GM12878 (cell line): ENCODE measurements around the gene DGKB. TPM values are rescaled to one million over a fixed set of nuclear protein-coding genes. Genes with fewer than 3 reads are reported as not detected.

Experiments
- ATAC-seq: fragments of 200-7000 bp; cut with Tn5 transposase; 3 replicates; pipeline ENCODE4 v1.9.1; 2020; ENCODE audit warnings: mild to moderate bottlenecking, moderate library complexity
- BruUV-seq: library from RNA; stranded (reverse); fragments of 400-500 nt; replicated peaks from 2 replicates; lab custom pipeline; 2021; lab: Mats Ljungman, UMichigan
- CTCF ChIA-PET: fragments of 300-600 bp; sonication (Branson Sonifier 250); formaldehyde crosslinking; extraction: SDS; loops from one replicate; lab custom pipeline; 2021; ENCODE audit warnings: inconsistent platforms; lab: Yijun Ruan, JAX
- POLR2A ChIA-PET: fragments of 350-600 bp; formaldehyde crosslinking; extraction: SDS; loops from one replicate; lab custom pipeline; 2021; ENCODE audit warnings: inconsistent platforms; lab: Charles Lee
- RAD21 ChIA-PET: fragments of 300-600 bp; sonication (Branson Sonifier 250); formaldehyde crosslinking; loops from one replicate; lab custom pipeline; 2023; ENCODE audit warnings: antibody characterized with exemption; ENCODE audit not compliant: unreplicated experiment; lab: Charles Lee
- SMC1A ChIA-PET: fragments of 300-600 bp; sonication (Branson Sonifier 250); formaldehyde crosslinking; loops from one replicate; lab custom pipeline; 2023; ENCODE audit not compliant: unreplicated experiment, uncharacterized antibody; lab: Charles Lee
- DNase-seq: peaks from one replicate; pipeline ENCODE4 v3.0.0-alpha.2; 2011; ENCODE audit warnings: low read depth, low spot score
- FAIRE-seq: peaks from 3 replicates; lab custom pipeline; 2011; peaks lifted over from hg19 to GRCh38; lab: Jason Lieb, UNC
- H2AFZ ChIP-seq: 2 replicates; pipeline ENCODE4 v1.6.0; 2011; ENCODE audit warnings: low read depth, low read length, control low read depth; ENCODE audit not compliant: control insufficient read depth
- H3K27ac ChIP-seq: 2 replicates; pipeline ENCODE4 v1.5.1; 2011; ENCODE audit warnings: control low read depth; ENCODE audit not compliant: control insufficient read depth, insufficient read depth
- H3K27me3 ChIP-seq, 2 experiments: replicated peaks in 1 of 2; 2 replicates each; pipeline versions ENCODE4 v1.6.0 to v1.6.1; 2011; ENCODE audit warnings: low read length in 1 of 2; ENCODE audit not compliant: control insufficient read depth in 2 of 2, insufficient read depth in 2 of 2
- H3K36me3 ChIP-seq, 2 experiments: 2 replicates each; pipeline ENCODE4 v1.5.1; 2011; ENCODE audit warnings: low read length in 1 of 2; ENCODE audit not compliant: control insufficient read depth in 2 of 2, insufficient read depth in 2 of 2
- H3K4me1 ChIP-seq: 2 replicates; pipeline ENCODE4 v1.6.1; 2011; ENCODE audit warnings: mild to moderate bottlenecking, low read length, moderate library complexity, mixed read lengths; ENCODE audit not compliant: control insufficient read depth, insufficient read depth
- H3K4me2 ChIP-seq: 2 replicates; pipeline ENCODE4 v1.6.0; 2011; ENCODE audit warnings: control low read depth; ENCODE audit not compliant: control insufficient read depth, insufficient read depth
- H3K4me3 ChIP-seq: fragments of 200-600 bp; sonication (generic); 2 replicates; pipeline ENCODE4 v1.5.1; 2016
- H3K79me2 ChIP-seq: 2 replicates; pipeline ENCODE4 v1.6.0; 2011; ENCODE audit warnings: low read length; ENCODE audit not compliant: control insufficient read depth, insufficient read depth
- H3K9ac ChIP-seq: 2 replicates; pipeline ENCODE4 v1.8.0; 2011; ENCODE audit warnings: low read length, control low read depth, mixed read lengths; ENCODE audit not compliant: control insufficient read depth, insufficient read depth
- H3K9me3 ChIP-seq: replicated peaks from 3 replicates; pipeline ENCODE4 v1.5.1; 2011; ENCODE audit warnings: mild to moderate bottlenecking, low read length; ENCODE audit not compliant: control insufficient read depth, insufficient read depth
- H4K20me1 ChIP-seq: 2 replicates; pipeline ENCODE4 v1.6.0; 2011; ENCODE audit not compliant: control insufficient read depth, insufficient read depth
- E2F8 ChIP-seq: fragments of 450-650 bp; IDR thresholded peaks from 2 replicates; pipeline ENCODE4 v1.6.1; 2018; ENCODE audit warnings: mild to moderate bottlenecking, low read depth, moderate library complexity; ENCODE audit not compliant: partially characterized antibody
- GABPA ChIP-seq: IDR thresholded peaks from 2 replicates; pipeline ENCODE4 v1.6.1; 2014; ENCODE audit warnings: antibody characterized with exemption, low read depth, mild to moderate bottlenecking, inconsistent platforms
- LARP7 ChIP-seq: fragments of 450-650 bp; IDR thresholded peaks from 2 replicates; pipeline ENCODE4 v1.6.1; 2017; ENCODE audit warnings: mild to moderate bottlenecking
- MAX ChIP-seq: IDR thresholded peaks from 2 replicates; pipeline ENCODE4 v1.6.1; 2012; ENCODE audit warnings: low read depth, low read length, improper control_type of control experiment
- MLLT1 ChIP-seq: fragments of 450-650 bp; IDR thresholded peaks from 2 replicates; pipeline ENCODE4 v1.6.1; 2016; ENCODE audit warnings: mild to moderate bottlenecking
- SMC3 ChIP-seq: IDR thresholded peaks from 2 replicates; pipeline ENCODE4 v1.6.1; 2011; ENCODE audit warnings: low read length, improper control_type of control experiment, borderline replicate concordance
- TCF12 ChIP-seq: IDR thresholded peaks from 2 replicates; pipeline ENCODE4 v1.6.1; 2011; ENCODE audit warnings: low read depth, mild to moderate bottlenecking, low read length
- ZBTB11 ChIP-seq: fragments of 450-650 bp; formaldehyde crosslinking; IDR thresholded peaks from 2 replicates; pipeline ENCODE4 v1.5.0; 2022; ENCODE audit warnings: mild to moderate bottlenecking, missing genetic modification characterization
- ZSCAN29 ChIP-seq: fragments of 450-650 bp; IDR thresholded peaks from 2 replicates; pipeline ENCODE4 v1.6.1; 2017; ENCODE audit warnings: mild to moderate bottlenecking, moderate library complexity
- WGBS: methylation state at CpG from one replicate; pipeline ENCODE4 v1.1.6; 2016; ENCODE audit warnings: low lambda C conversion rate; ENCODE audit not compliant: insufficient replicate concordance, insufficient coverage; ENCODE audit errors: missing lambda C conversion rate; 5-methylcytosine and 5-hydroxymethylcytosine counted together
- in situ Hi-C: fragments of 300-500 bp; cut with MboI; formaldehyde crosslinking; loops from 9 replicates; pipeline ENCODE4 v1.14.3; 2018; ENCODE audit warnings: mixed read lengths
- intact Hi-C: fragments of 100-400 bp; cut with micrococcal nuclease; formaldehyde crosslinking; loops from one replicate; pipeline ENCODE4 v1.14.2; 2022; ENCODE audit not compliant: unreplicated experiment
- polyA plus RNA-seq, 11 experiments: library from polyadenylated mRNA; depleted of rRNA in 4 of 11; unstranded in 6 of 11; stranded (reverse) in 5 of 11; fragments of >200 nt; fragmentation: Nextera tagmentation in 4 of 11; fragmentation: Illumina TruSeq in 1 of 11; extraction: Ambion mirVana in 4 of 11; extraction: Trizol in 1 of 11; gene quantifications; 1 replicate in 1 of 11; 2 replicates in 10 of 11; pipeline versions ENCODE4 v1.2.1 to v1.2.3, GENCODE V29; 2011 to 2016; ENCODE audit warnings: inconsistent platforms in 2 of 11, missing spikeins in 2 of 11, low read depth in 1 of 11
- total RNA-seq, 4 experiments: library from RNA; depleted of rRNA in 3 of 4; stranded (reverse); fragments of >200 nt in 3 of 4; fragmentation: Illumina TruSeq in 1 of 4; extraction: Trizol in 1 of 4; gene quantifications; 2 replicates each; pipeline versions ENCODE4 v1.2.1 to v1.2.3, GENCODE V29; 2013 to 2021
- TF ChIP-seq, protein P1 (sequence below): IDR thresholded peaks from 2 replicates; pipeline ENCODE4 v1.6.1; 2012; ENCODE audit warnings: low read depth, low read length, improper control_type of control experiment
- TF ChIP-seq, protein P2 (sequence below): fragments of 450-650 bp; IDR thresholded peaks from 2 replicates; pipeline ENCODE4 v1.6.1; 2017; ENCODE audit warnings: mild to moderate bottlenecking, moderate library complexity

The DGKB gene
- total and polyA plus RNA-seq, 10 of the 15 experiments (the other 5 are each of a cell fraction or from before 2014, with no cell fraction given), result 0.02 to 0.10 (median 0.04) TPM; not detected in 6

GRCh38 chr7:14368285-14368684 lies 534.3 kb downstream of the DGKB start:
- Histone ChIP-seq H3K4me1 (no peaks in the 10 kb centered on the region), H3K27ac (no peak overlapping the region), H3K79me2 (no peaks in the 10 kb centered on the region), H2AFZ (no peak overlapping the region), H3K9me3 (no peaks in the 10 kb centered on the region), H3K27me3 (no peaks in the 10 kb centered on the region), H3K4me3 (no peak overlapping the region), H3K9ac (no peak overlapping the region), H3K4me2 (no peak overlapping the region), H4K20me1 (no peaks in the 10 kb centered on the region), H3K36me3 (no peaks in the 10 kb centered on the region)
- POLR2A ChIA-PET, result no interaction called here
- DNase-seq, result no peak
- SMC1A ChIA-PET, result interaction anchor here (0.8 kb wide), 1 partner anchor 265 kb away, joined by 3 read pairs; no protein-coding TSS in a partner anchor
- in situ Hi-C loops, result no loop called here
- no TSS peak for BruUV-seq
- FAIRE-seq, result no peak
- ATAC-seq, result no peak
- intact Hi-C loops, result no loop called here
- WGBS, result 2% methylated on average over 3 of the region's 3 CpGs
- RAD21 ChIA-PET, result no interaction called here
- CTCF ChIA-PET, result no interaction called here
- TF ChIP-seq E2F8 (no peak), MAX (no peak), MLLT1 (no peak), ZSCAN29 (no peak), LARP7 (no peak), SMC3 (no peak), TCF12 (no peak), GABPA (no peak), ZBTB11 (CRISPR knock-in tag) (no peak)
- TF ChIP-seq, protein P1, sequence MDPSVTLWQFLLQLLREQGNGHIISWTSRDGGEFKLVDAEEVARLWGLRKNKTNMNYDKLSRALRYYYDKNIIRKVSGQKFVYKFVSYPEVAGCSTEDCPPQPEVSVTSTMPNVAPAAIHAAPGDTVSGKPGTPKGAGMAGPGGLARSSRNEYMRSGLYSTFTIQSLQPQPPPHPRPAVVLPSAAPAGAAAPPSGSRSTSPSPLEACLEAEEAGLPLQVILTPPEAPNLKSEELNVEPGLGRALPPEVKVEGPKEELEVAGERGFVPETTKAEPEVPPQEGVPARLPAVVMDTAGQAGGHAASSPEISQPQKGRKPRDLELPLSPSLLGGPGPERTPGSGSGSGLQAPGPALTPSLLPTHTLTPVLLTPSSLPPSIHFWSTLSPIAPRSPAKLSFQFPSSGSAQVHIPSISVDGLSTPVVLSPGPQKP, result no peak
- TF ChIP-seq, protein P2, sequence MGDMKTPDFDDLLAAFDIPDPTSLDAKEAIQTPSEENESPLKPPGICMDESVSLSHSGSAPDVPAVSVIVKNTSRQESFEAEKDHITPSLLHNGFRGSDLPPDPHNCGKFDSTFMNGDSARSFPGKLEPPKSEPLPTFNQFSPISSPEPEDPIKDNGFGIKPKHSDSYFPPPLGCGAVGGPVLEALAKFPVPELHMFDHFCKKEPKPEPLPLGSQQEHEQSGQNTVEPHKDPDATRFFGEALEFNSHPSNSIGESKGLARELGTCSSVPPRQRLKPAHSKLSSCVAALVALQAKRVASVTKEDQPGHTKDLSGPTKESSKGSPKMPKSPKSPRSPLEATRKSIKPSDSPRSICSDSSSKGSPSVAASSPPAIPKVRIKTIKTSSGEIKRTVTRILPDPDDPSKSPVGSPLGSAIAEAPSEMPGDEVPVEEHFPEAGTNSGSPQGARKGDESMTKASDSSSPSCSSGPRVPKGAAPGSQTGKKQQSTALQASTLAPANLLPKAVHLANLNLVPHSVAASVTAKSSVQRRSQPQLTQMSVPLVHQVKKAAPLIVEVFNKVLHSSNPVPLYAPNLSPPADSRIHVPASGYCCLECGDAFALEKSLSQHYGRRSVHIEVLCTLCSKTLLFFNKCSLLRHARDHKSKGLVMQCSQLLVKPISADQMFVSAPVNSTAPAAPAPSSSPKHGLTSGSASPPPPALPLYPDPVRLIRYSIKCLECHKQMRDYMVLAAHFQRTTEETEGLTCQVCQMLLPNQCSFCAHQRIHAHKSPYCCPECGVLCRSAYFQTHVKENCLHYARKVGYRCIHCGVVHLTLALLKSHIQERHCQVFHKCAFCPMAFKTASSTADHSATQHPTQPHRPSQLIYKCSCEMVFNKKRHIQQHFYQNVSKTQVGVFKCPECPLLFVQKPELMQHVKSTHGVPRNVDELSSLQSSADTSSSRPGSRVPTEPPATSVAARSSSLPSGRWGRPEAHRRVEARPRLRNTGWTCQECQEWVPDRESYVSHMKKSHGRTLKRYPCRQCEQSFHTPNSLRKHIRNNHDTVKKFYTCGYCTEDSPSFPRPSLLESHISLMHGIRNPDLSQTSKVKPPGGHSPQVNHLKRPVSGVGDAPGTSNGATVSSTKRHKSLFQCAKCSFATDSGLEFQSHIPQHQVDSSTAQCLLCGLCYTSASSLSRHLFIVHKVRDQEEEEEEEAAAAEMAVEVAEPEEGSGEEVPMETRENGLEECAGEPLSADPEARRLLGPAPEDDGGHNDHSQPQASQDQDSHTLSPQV, result no peak
